ENCODE data around the gene LMX1B. TPM values are rescaled to one million over a fixed set of nuclear protein-coding genes. Genes with fewer than 3 reads are reported as not detected.

LMX1B gene
- polyA plus RNA-seq, 1 donor from 2014 or later: not detected

GRCh38 chr9:126671983-126672382 is 58.3 kb downstream of the LMX1B start:
- Histone ChIP-seq H3K9me2 (ENCODE audit: insufficient read depth, low read length) (no peaks in the 10 kb centered on the region), H3F3A (ENCODE audit: insufficient read depth, low read length, poor library complexity, severe bottlenecking) (no peaks in the 10 kb centered on the region), H3K27me3 (ENCODE audit: insufficient read depth, low read depth, low read length) (peaks cover 32% of the 10 kb centered on the region), H3K9ac (ENCODE audit: low read length) (no peak overlapping the region), H3K36me3 (ENCODE audit: insufficient read depth, low read length) (no peaks in the 10 kb centered on the region), H3K9me3 (ENCODE audit: low read length) (no peaks in the 10 kb centered on the region), H3K27ac (ENCODE audit: low read length) (no peak overlapping the region), H3K79me2 (replicated peaks; ENCODE audit: insufficient read depth, low read length) (no peaks in the 10 kb centered on the region), H2AFZ (ENCODE audit: low read depth, low read length) (no peak overlapping the region), H3K4me2 (ENCODE audit: low read length) (no peak overlapping the region), H4K20me1 (ENCODE audit: insufficient read depth) (no peaks in the 10 kb centered on the region), H3K4me3 (ENCODE audit: low read length) (no peak overlapping the region)
- no peak for TF ChIP-seq EP300 (conservative IDR thresholded peaks at IDR 0.05; ENCODE audit: poor library complexity, severe bottlenecking)
- TF ChIP-seq, protein P1, sequence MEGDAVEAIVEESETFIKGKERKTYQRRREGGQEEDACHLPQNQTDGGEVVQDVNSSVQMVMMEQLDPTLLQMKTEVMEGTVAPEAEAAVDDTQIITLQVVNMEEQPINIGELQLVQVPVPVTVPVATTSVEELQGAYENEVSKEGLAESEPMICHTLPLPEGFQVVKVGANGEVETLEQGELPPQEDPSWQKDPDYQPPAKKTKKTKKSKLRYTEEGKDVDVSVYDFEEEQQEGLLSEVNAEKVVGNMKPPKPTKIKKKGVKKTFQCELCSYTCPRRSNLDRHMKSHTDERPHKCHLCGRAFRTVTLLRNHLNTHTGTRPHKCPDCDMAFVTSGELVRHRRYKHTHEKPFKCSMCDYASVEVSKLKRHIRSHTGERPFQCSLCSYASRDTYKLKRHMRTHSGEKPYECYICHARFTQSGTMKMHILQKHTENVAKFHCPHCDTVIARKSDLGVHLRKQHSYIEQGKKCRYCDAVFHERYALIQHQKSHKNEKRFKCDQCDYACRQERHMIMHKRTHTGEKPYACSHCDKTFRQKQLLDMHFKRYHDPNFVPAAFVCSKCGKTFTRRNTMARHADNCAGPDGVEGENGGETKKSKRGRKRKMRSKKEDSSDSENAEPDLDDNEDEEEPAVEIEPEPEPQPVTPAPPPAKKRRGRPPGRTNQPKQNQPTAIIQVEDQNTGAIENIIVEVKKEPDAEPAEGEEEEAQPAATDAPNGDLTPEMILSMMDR (IDR thresholded peaks at IDR 0.05; ENCODE audit: poor library complexity, severe bottlenecking): no peak
- no peak for TF ChIP-seq EZH2 (IDR thresholded peaks at IDR 0.05; ENCODE audit: borderline replicate concordance, insufficient read depth, low read length, poor library complexity, severe bottlenecking)
- TF ChIP-seq POLR2AphosphoS5 (IDR thresholded peaks at IDR 0.05): no peak
- TF ChIP-seq TAF1 (IDR thresholded peaks at IDR 0.05; ENCODE audit: low read depth): no peak
- no peak for TF ChIP-seq RAD21 (conservative IDR thresholded peaks at IDR 0.05)
- TF ChIP-seq MXI1 (conservative IDR thresholded peaks at IDR 0.05; ENCODE audit: poor library complexity, severe bottlenecking): no peak
- TF ChIP-seq REST (IDR thresholded peaks at IDR 0.05; ENCODE audit: borderline replicate concordance): no peak
- TF ChIP-seq SMC3 (conservative IDR thresholded peaks at IDR 0.05; ENCODE audit: poor library complexity): no peak

DNA sequence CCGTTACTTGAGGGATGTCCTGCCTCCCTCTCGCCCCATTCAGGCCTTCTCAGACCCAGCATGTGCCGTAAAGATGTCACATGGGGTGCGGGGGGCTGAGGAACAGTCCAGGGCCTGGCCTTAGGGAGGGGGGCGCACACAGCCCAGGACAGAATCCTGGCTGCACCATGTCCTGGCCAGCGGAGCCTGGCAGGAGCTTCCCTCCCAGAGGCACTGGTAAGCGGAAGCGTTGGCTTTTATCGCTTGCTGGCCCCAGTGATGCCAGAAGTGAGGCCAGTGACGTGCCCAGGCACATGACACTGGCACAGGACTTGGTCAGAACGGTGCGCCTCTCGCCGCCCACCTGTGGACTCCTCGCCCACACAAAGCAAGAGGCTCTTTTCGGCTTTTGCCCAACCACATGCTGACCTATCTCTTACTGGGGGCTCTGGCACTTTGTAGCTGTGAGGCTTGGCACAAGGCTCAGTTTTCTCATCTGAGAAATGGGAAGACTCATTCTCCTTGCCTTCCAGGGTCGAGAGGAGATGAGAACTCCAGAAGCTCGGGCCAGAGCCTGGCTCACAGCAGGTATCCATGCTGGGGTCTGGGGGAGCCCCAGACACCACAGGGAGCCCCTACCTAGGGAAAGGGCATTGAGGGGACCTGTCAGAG is 59.0 kb downstream of the LMX1B start:
- no peak overlapping the region for H3K4me2 ChIP-seq (ENCODE audit: low read length)
- TF ChIP-seq REST (IDR thresholded peaks at IDR 0.05; ENCODE audit: borderline replicate concordance): no peak
- no peak for TF ChIP-seq MXI1 (conservative IDR thresholded peaks at IDR 0.05; ENCODE audit: poor library complexity, severe bottlenecking)
- no peak for TF ChIP-seq RAD21 (conservative IDR thresholded peaks at IDR 0.05)
- TF ChIP-seq, protein P1 (IDR thresholded peaks at IDR 0.05; ENCODE audit: poor library complexity, severe bottlenecking): no peak
- no peak for TF ChIP-seq TAF1 (IDR thresholded peaks at IDR 0.05; ENCODE audit: low read depth)
- TF ChIP-seq EZH2 (IDR thresholded peaks at IDR 0.05; ENCODE audit: borderline replicate concordance, insufficient read depth, low read length, poor library complexity, severe bottlenecking): no peak
- no peak for TF ChIP-seq POLR2AphosphoS5 (IDR thresholded peaks at IDR 0.05)
- TF ChIP-seq EP300 (conservative IDR thresholded peaks at IDR 0.05; ENCODE audit: poor library complexity, severe bottlenecking): no peak
- TF ChIP-seq SMC3 (conservative IDR thresholded peaks at IDR 0.05; ENCODE audit: poor library complexity): no peak
- H3F3A ChIP-seq (ENCODE audit: insufficient read depth, low read length, poor library complexity, severe bottlenecking): no peaks in the 10 kb centered on the region
- H4K20me1 ChIP-seq (ENCODE audit: insufficient read depth): no peaks in the 10 kb centered on the region
- no peak overlapping the region for H3K27ac ChIP-seq (ENCODE audit: low read length)
- no peak overlapping the region for H3K4me3 ChIP-seq (ENCODE audit: low read length)
- no peaks in the 10 kb centered on the region for H3K9me3 ChIP-seq (ENCODE audit: low read length)
- H3K9ac ChIP-seq (ENCODE audit: low read length): no peak overlapping the region
- H3K9me2 ChIP-seq (ENCODE audit: insufficient read depth, low read length): no peaks in the 10 kb centered on the region
- H3K27me3 ChIP-seq (ENCODE audit: insufficient read depth, low read depth, low read length): peaks cover 40% of the 10 kb centered on the region
- H3K36me3 ChIP-seq (ENCODE audit: insufficient read depth, low read length): no peaks in the 10 kb centered on the region
- H3K79me2 ChIP-seq (replicated peaks; ENCODE audit: insufficient read depth, low read length): no peaks in the 10 kb centered on the region
- no peak overlapping the region for H2AFZ ChIP-seq (ENCODE audit: low read depth, low read length)

Data from neural cell (in vitro differentiated cells).